Parietal lobe (tissue), 2 donors: ENCODE data around the gene GPRASP2. TPM values are rescaled to one million over a fixed set of nuclear protein-coding genes. Genes with fewer than 3 reads are reported as not detected.

Experiments used
- small RNA-seq: library from RNA; depleted of rRNA; stranded (forward); fragments of <200 nt; gene quantifications from one replicate; pipeline ENCODE3, GENCODE V24; 2014; ENCODE audit warnings: low replicate concordance
- total RNA-seq: library from RNA; depleted of rRNA; stranded (reverse); fragments of >200 nt; gene quantifications from one replicate; pipeline ENCODE4 v1.2.3, GENCODE V29; 2014

Gene GPRASP2
- 79.2 TPM for total RNA-seq

GRCh38 chrX:102712216-102712966, at the start of gene GPRASP2:
TSS of gene GPRASP2 (plus strand) at chrX:102712448. CDS start at chrX:102714870, 2,422 bp downstream.

GRCh38 chrX:102720237-102721168, 8.3 kb downstream of the GPRASP2 start, which contains the start of gene GPRASP3:
TSS of gene GPRASP3 (plus strand) at chrX:102720743. CDS start at chrX:102748996, 28,253 bp downstream.

Small RNA genes lying within 50 kb of the gene (small RNA-seq; reads per million reads assigned to genes)
- gene RNU6-589P = not detected

Other genes with a start within 250 kb of the GPRASP2 start
- 1.9 TPM for gene TCP11X2, start 240.6 kb upstream of the GPRASP2 start, total RNA-seq
- 163 TPM for gene TMSB15A, start 195.7 kb upstream of the GPRASP2 start, total RNA-seq
- gene ARMCX5, start 112.9 kb upstream of the GPRASP2 start, total RNA-seq = 49.5 TPM
- 55.4 TPM for gene GPRASP1, start 61.0 kb upstream of the GPRASP2 start, total RNA-seq
- gene GPRASP3, start 8.3 kb downstream of the GPRASP2 start, total RNA-seq = 48.5 TPM
- 5.6 TPM for gene RAB40AL, start 224.8 kb downstream of the GPRASP2 start, total RNA-seq